Fibroblast of villous mesenchyme (primary cell): Measurements from ENCODE around the gene AMIGO2. TPM values are rescaled to one million over a fixed set of nuclear protein-coding genes. Genes with fewer than 3 reads are reported as not detected.
A peak's percentile ranks its signal among the peaks of the same experiment; 100 is the strongest.

Experiments used
- DNase-seq: peaks from one replicate; pipeline ENCODE4 v3.0.0-alpha.2; 2010; ENCODE audit warnings: low read depth
- H3K4me3 ChIP-seq: 2 replicates; pipeline ENCODE4 v1.5.1; 2011; ENCODE audit warnings: low read depth, mild to moderate bottlenecking, low read length
- CTCF ChIP-seq: IDR thresholded peaks from 2 replicates; pipeline ENCODE4 v1.5.1; 2012; ENCODE audit warnings: low read depth, mild to moderate bottlenecking, low read length; ENCODE audit not compliant: insufficient read depth
- total RNA-seq: library from RNA; depleted of rRNA; stranded (reverse); fragments of >200 nt; gene quantifications from 2 replicates; pipeline ENCODE4 v1.2.3, GENCODE V29; 2012

AMIGO2 gene
- total RNA-seq, 1 donor, result 62.2 TPM

DNA sequence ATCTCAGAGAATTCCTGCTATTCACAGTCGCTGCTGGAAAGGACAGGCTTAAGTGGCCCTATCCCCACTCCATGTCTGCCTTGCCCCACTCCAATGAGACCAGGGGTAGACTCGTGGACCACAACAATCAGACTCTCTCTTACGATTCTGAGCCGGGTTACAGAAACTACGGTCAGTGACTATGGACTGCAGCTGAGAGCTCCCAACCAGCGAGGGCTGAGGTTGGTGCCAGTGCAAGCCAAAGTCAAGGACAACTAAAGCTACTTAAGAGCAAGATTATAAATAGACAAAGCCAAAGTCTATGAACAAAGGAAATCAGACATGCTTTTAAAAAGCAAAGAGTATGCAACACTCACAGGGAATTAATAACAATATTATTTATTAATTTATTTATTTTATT is 18.3 kb upstream of the AMIGO2 start:
- no peak for TF ChIP-seq CTCF
- DNase-seq, result no peak
- H3K4me3 ChIP-seq, result no peak overlapping the region

- peak; percentile 88 for DNase-seq
- no peak overlapping the region for H3K4me3 ChIP-seq
- no peak for TF ChIP-seq CTCF
Measured at GRCh38 chr12:47097276-47097896, 17.6 kb upstream of the AMIGO2 start.

DNA sequence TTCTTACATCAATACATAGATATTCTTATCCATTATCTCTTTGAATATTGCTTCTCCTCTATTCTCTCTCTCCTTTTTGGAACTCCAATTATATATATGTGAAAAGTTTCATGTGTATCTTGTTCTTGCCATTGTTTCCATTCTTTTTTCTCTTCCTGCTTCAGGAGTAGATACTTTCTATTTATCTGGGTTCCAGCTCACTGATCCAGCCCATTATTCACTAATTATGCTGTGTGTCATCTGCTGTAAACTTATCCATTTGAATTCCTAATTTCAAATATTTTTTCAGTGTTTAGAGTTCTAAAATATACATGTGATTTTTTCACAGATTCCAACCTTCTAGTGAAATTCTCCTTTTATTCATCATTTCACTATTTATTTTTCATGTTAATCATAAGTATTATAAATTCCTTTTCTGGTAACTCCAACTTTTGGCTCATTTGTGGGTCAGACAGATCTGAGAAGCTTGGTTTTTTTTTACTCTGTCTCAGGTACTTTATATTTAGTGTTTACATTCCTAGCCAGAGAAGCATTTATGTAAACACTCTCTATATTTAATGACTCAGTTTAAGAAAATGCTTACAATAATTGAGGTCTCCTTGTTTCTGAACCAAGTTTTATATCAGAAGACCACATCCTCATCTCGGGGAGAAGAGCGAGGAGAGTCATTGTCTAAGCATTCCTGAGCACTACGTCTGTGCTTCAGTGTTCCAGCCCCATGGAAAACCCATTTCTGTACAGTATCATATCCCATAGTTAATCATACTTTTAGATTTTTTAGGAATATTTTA is 15.9 kb upstream of the AMIGO2 start:
- no peak for TF ChIP-seq CTCF
- peak; percentile 74 for DNase-seq
- no peak overlapping the region for H3K4me3 ChIP-seq

DNA sequence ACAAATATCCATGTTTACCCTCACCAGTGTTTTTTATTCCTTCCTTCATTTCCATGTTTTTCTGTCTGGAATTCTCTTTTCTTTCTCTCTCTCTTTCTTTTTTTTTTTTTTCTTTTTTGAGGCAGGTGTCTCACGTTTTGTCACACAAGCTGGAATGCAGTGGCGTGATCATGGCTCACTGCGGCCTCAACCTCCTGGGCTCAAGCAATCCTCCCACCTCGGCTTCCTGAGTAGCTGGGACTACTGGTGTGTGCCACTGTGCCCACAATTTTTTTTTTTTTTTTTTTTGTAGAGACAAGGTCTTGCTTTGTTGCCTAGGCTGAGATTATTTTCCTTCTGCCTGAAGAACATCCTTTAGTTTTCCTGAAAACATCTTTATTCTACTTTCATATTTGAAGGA is 15.0 kb upstream of the AMIGO2 start:
- no peak for TF ChIP-seq CTCF
- no peak overlapping the region for H3K4me3 ChIP-seq
- no peak for DNase-seq

- no peak for DNase-seq
- no peak overlapping the region for H3K4me3 ChIP-seq
- TF ChIP-seq CTCF, result no peak
Measured at GRCh38 chr12:47091009-47091408, 11.2 kb upstream of the AMIGO2 start.

- no peak overlapping the region for H3K4me3 ChIP-seq
- DNase-seq, result peak; percentile 95
- TF ChIP-seq CTCF, result no peak
Measured at GRCh38 chr12:47088021-47088944, 8.5 kb upstream of the AMIGO2 start.
